SJCRH30 (cell line): ENCODE results near the gene PLCG2. TPM values are rescaled to one million over a fixed set of nuclear protein-coding genes. Genes with fewer than 3 reads are reported as not detected.
"Not testable (repeated sequence)": the region's sequence is repeated elsewhere in the genome, so short reads cannot be mapped to it uniquely, and the experiment has no call there.

Experiments
- DNase-seq, 2 experiments: peaks; one replicate each; pipeline ENCODE4 v3.0.0-alpha.2; 2015 to 2020
- H3K27ac ChIP-seq: fragments of 250-450 bp; sonication (Bioruptor Pico); 2 replicates; pipeline ENCODE4 v1.5.1; 2020; ENCODE audit warnings: mild to moderate bottlenecking, moderate library complexity
- H3K27me3 ChIP-seq: fragments of 250-450 bp; sonication (Bioruptor Pico); 2 replicates; pipeline ENCODE4 v1.5.1; 2020; ENCODE audit warnings: mild to moderate bottlenecking, moderate library complexity
- H3K36me3 ChIP-seq: fragments of 250-450 bp; sonication (Bioruptor Pico); 2 replicates; pipeline ENCODE4 v1.5.1; 2020; ENCODE audit warnings: mild to moderate bottlenecking, moderate library complexity
- H3K4me1 ChIP-seq: fragments of 250-450 bp; sonication (Bioruptor Pico); 2 replicates; pipeline ENCODE4 v1.5.1; 2020; ENCODE audit warnings: mild to moderate bottlenecking, moderate library complexity
- H3K4me3 ChIP-seq: fragments of 250-450 bp; sonication (Bioruptor Pico); 2 replicates; pipeline ENCODE4 v1.5.1; 2020; ENCODE audit warnings: mild to moderate bottlenecking, moderate library complexity
- H3K9me3 ChIP-seq: fragments of 250-450 bp; sonication (Bioruptor Pico); replicated peaks from 2 replicates; pipeline ENCODE4 v1.5.1; 2020; ENCODE audit warnings: mild to moderate bottlenecking, moderate library complexity
- total RNA-seq: library from RNA; depleted of rRNA; stranded (reverse); fragments of >200 nt; shearing (Covaris generic); gene quantifications from 2 replicates; pipeline ENCODE4 v1.2.3, GENCODE V29; 2014

PLCG2 gene
- total RNA-seq, 1 experiment from 2014 or later, result 0.45 TPM

DNA sequence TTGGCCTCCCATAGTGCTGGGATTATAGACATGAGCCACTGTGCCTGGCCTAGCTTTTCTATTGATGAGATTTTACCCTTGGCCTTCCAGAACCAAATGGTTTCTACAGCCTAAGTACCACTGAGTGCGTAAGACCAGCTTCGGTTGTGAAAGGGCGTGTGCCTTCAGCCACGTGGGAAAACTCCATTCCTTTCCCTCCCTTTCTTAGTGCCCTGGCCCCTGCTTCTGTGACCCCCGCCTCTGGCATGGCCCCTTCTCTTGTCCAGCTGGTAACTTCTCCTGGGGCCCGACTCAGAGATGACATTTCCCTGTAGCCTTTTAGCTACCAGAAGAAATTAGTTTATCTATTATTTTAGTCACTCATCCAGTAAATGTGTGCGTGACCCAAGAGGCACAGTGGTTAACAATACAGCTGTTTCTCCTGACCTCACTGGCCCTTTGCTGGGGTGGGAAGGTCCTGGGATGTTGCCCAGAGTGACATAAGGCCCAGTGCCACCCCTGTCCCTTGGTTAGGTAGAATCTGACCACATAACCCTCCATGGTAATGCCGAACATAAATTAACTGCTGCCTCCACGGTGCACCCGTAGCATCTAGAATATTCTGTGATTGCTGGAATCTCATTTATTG, 97.3 kb downstream of the PLCG2 start:
- Histone ChIP-seq H3K27me3 (no peaks in the 10 kb centered on the region), H3K9me3 (no peaks in the 10 kb centered on the region), H3K4me1 (no peaks in the 10 kb centered on the region; the same call in 1 of the 2 replicates), H3K4me3 (no peak overlapping the region), H3K36me3 (no peaks in the 10 kb centered on the region), H3K27ac (no peak overlapping the region)
- DNase-seq, result no peak

DNA sequence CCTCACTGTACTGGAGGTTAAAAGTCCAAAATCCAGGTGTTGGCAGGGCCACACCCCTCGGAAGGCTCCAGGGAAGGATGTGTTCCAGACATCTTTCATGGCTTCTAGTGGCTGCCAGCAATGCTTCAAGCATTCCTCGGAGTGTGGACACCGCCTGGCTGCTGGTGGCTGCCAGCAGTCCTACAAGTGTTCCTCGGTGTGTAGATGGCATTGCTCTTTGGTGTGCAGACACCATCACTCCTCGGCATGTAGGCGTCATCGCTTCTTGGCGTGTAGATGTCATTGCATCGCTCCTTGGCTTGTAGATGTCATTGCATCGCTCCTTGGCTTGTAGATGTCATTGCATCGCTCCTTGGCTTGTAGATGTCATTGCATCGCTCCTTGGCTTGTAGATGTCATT, 98.4 kb downstream of the PLCG2 start:
- not testable (repeated sequence) for H3K27ac ChIP-seq, H3K9me3 ChIP-seq, H3K4me3 ChIP-seq, H3K4me1 ChIP-seq, H3K36me3 ChIP-seq, DNase-seq, H3K27me3 ChIP-seq

DNA sequence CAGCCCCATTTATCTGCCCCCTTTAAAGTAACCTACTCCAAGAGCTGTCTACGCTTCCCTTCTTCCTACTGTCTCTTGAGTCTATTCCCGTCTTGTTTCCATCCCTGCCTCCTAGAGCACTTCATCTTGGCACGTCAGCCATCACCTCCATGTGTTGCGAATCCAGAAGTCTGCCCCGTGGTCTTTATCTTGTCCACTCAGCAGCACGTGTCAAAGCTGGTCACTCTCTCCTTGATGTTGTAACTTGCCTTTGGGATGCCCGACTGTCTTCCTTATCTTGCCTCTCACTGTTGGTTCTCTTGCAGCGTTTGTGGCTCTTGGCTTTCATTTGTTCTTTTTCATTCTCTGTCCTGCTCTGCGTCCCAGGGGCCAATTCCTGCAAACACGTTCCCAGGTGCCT, 99.4 kb downstream of the PLCG2 start:
- Histone ChIP-seq H3K27me3 (no peaks in the 10 kb centered on the region), H3K4me3 (no peak overlapping the region), H3K36me3 (no peaks in the 10 kb centered on the region), H3K27ac (no peak overlapping the region), H3K4me1 (no peaks in the 10 kb centered on the region; the same call in 1 of the 2 replicates), H3K9me3 (no peaks in the 10 kb centered on the region)
- no peak for DNase-seq

DNA sequence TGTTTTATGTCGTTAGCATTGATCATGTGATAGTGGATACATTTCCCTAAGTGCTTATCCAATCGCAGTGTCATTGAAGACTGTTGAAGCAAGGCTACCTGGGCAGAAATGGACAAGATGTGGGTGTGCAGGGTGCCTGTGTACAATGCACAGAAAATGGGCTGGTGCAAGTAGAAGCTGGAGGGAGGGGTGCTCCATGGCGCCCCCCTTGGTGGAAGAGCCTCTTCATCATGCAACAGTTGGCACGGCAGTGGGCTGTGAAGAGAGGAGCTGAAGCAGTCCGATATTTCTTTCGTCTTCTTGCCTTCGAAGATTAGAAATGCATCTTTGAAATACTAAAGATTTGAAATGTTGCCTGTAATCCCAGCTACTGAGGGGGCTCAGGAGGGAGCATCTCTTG, 100.5 kb downstream of the PLCG2 start:
- no peak for DNase-seq
- no peak overlapping the region for H3K27ac ChIP-seq
- H3K36me3 ChIP-seq, result no peaks in the 10 kb centered on the region
- no peaks in the 10 kb centered on the region for H3K4me1 ChIP-seq
- H3K27me3 ChIP-seq, result no peaks in the 10 kb centered on the region
- H3K4me3 ChIP-seq, result no peak overlapping the region
- no peaks in the 10 kb centered on the region for H3K9me3 ChIP-seq

DNA sequence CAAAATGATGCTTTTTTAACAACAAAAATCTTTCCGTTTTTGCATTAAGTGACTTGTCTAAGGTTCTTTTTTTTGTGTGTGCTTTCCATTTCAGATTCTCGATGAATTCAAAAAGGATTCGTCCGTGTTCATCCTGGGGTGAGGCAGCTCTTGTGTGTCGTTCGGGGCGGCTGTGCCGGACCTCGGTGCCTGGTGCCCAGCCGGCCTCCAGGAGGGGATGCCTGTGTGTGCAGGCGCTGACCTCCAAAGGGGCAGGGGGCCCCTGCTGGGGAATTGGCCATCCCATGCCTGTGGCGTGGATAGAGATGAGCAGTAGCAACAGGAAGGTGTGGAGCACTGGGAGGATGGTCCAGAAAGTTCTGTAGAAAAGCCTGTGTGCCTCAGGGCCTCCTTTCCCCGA, 101.7 kb downstream of the PLCG2 start:
- DNase-seq, result no peak
- Histone ChIP-seq H3K27ac (no peak overlapping the region), H3K4me1 (no peaks in the 10 kb centered on the region), H3K4me3 (no peak overlapping the region), H3K9me3 (no peaks in the 10 kb centered on the region), H3K27me3 (no peaks in the 10 kb centered on the region), H3K36me3 (no peaks in the 10 kb centered on the region)

DNA sequence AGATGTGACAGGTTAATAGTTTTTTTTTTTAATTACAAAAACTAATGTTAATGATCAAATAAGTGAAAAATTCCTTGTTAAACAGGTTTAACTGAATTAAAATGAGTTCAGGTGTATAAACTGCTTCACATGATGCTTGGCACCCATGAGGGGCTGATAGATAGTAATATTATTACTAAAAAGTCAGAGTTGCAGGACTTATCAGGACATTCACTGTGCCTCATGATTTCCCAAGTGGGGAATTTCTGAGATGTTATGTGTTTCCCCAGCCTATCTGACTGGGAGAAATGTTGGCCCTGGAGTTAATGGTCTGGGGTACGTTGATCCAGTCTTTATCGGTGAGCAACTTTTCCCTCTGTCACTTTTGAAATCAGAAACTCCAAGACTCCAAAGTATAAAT, 102.1 kb downstream of the PLCG2 start:
- DNase-seq, result no peak
- H3K4me1 ChIP-seq, result no peaks in the 10 kb centered on the region

DNA sequence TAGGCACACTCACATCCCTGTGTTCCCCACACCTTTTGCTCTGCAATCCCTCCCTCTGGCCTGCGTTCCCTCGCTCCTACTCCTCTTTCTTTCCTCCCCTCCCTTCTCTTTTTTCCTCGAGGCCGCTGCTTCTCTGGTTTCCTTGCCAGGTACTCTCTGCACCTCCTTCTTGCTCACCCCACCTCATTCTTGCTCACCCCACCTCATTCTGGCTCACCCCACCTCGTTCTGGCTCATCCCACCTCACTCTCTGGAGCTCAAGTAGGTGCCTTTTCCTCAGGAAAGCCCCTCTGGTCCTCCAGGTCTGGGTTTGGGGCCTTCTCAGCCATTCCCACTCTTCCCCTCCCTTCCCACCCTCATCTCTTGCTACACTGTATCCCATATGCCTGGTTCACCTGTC, 103.5 kb downstream of the PLCG2 start:
- Histone ChIP-seq H3K36me3 (no peaks in the 10 kb centered on the region), H3K9me3 (no peaks in the 10 kb centered on the region), H3K27ac (no peak overlapping the region), H3K4me1 (no peaks in the 10 kb centered on the region), H3K27me3 (no peaks in the 10 kb centered on the region), H3K4me3 (no peak overlapping the region)
- DNase-seq, result no peak

More for the DNA sequence above, 102.1 kb downstream of the PLCG2 start:
- no peak overlapping the region for H3K4me3 ChIP-seq
- no peaks in the 10 kb centered on the region for H3K9me3 ChIP-seq
- no peaks in the 10 kb centered on the region for H3K36me3 ChIP-seq
- no peaks in the 10 kb centered on the region for H3K27me3 ChIP-seq
- H3K27ac ChIP-seq, result no peak overlapping the region

DNA sequence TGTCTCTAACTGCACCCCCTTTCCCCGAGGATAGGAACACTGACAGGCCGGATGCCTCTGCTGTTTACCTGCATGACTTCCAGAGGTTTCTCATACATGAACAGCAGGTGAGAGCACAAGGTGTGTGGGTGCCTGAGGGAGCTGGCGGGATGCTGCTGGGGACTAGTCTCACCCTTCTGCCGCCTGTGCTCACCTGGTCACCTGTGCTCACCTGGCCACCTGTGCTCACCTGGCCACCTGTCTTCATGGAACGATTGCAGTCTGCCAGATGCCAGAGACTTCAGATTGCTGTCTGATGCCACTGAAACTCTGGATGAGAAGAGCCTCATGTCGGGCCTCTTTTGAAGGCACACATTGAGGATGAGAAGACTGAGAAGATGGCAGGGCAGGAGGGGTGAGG, 104.1 kb downstream of the PLCG2 start:
- no peaks in the 10 kb centered on the region for H3K27me3 ChIP-seq
- no peak overlapping the region for H3K27ac ChIP-seq
- H3K36me3 ChIP-seq, result no peaks in the 10 kb centered on the region
- H3K4me3 ChIP-seq, result no peak overlapping the region
- H3K9me3 ChIP-seq, result no peaks in the 10 kb centered on the region
- H3K4me1 ChIP-seq, result no peaks in the 10 kb centered on the region
- DNase-seq, result no peak

DNA sequence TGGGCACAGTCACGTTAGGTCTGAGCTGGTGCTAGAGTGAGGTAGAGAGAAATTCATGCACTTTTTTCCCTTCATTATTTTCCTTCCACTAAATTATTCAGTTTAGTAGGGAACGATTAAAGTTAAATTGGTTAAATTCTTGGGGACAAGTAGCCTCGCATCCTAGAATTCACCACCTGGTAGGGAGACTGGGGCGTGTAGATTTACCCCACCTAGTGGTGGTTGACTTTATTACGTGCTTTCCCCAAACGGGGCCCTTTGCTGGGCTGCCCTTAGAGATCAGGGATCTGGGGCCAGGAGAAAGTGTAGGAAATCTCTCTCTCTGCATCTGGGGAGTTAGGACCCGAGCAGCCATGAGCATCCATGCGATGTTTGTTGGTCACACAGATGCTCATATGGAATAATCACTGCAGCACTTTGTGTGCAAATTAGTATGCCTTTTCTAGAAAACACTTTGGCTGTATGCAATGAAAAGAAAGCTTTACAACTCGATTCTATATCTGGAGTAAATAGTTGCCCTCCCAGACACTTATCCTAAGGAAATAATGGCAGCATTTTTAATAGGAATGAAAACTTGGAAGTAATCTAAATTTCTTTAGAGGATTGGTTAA, 107.0 kb downstream of the PLCG2 start:
- Histone ChIP-seq H3K27me3 (no peaks in the 10 kb centered on the region), H3K36me3 (no peaks in the 10 kb centered on the region), H3K4me1 (no peaks in the 10 kb centered on the region), H3K4me3 (no peak overlapping the region), H3K27ac (no peak overlapping the region), H3K9me3 (no peaks in the 10 kb centered on the region)
- DNase-seq, result peak; percentile 9 to 53

DNA sequence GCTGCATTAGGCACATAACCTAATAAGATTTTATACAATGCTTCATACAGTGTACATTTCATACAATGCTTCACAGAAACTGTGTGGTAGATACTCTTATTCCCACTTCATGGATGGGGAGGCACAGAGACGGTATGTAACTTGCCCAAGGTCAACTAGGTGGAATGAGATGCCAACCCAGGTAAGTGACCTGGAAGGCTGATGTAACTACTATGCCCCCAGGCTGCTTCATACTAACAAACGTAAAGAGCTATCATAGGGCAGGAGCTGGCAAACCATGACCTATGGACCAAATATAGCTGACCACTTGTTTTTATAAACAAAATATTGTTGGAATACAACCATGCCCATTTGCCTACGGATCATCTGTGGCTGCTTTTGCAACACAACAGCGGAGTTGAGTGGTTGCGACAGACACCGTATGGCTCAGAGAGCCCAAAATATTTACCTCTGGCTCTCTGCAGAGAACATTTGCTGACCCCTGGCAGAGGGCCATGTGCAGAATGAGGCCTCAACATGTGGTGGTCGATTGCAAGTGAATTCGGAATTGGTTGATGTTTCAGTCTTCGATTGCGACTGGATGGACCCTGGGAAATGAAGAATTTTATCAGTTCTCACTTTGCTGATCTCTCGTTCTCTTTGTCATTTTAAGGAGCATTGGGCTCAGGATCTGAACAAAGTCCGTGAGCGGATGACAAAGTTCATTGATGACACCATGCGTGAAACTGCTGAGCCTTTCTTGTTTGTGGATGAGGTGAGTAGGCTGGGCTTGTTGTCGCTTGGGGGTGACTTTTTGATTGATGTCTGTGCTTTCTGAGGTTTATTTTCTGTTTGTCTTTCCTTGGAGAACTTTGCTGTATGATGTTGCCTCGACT, 109.7 kb downstream of the PLCG2 start:
- Histone ChIP-seq H3K4me3 (no peak overlapping the region), H3K9me3 (no peaks in the 10 kb centered on the region), H3K27ac (no peak overlapping the region), H3K36me3 (no peaks in the 10 kb centered on the region), H3K4me1 (no peaks in the 10 kb centered on the region), H3K27me3 (no peaks in the 10 kb centered on the region)
- no peak for DNase-seq

DNA sequence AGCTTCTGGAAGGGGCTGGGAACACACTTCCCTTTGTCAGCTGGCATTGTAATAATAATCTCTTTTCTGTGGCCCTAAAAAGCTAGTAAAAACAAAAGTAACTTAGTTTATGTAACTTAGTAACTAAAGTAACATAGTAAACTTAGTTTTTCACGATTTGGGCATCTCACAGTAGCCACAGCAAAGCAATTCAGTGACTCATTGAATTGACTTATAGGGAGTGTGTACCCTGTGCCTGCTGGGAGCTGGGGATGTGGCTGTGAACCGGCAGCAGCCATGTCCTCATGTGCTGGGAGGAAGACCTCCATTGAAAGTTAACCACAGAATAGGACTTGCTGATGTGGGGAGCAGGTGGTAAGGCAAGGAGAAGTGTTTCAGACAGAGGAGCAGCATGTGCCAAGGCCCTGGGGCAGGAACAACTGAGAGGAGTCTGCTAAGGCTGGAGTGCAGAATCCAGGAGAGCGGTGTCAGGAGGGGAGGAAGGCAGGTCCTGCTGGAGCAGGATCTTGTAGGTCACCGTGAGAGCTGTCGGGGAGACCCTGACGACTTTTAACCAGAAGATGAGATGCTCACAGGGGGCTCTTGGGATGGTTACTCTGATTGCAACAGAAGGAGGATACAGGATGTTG, 112.8 kb downstream of the PLCG2 start:
- Histone ChIP-seq H3K4me1 (no peaks in the 10 kb centered on the region), H3K27me3 (no peaks in the 10 kb centered on the region), H3K4me3 (no peak overlapping the region), H3K36me3 (no peaks in the 10 kb centered on the region), H3K9me3 (no peaks in the 10 kb centered on the region), H3K27ac (no peak overlapping the region)
- no peak for DNase-seq

DNA sequence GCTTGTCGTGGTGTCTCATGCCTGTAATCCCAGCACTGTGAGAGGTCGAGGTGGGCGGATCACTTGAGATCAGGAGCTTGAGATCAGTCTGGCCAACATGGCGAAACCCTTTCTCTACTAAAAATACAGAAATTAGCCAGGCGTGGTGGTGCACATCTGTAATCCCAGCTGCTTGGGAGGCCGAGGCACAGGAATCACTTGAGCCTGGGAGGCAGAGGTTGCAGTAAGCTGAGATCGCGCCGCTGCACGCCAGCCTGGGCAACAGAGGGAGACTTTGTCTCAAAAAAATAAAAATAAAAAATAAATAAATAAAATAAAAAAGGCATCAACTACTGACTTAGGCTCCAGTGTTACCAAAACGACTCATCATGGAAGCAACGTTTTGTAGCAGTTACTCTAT, 115.5 kb downstream of the PLCG2 start:
- H3K4me1 ChIP-seq, result no peaks in the 10 kb centered on the region
- H3K36me3 ChIP-seq, result no peaks in the 10 kb centered on the region
- no peaks in the 10 kb centered on the region for H3K27me3 ChIP-seq
- no peak for DNase-seq
- H3K27ac ChIP-seq, result no peak overlapping the region
- H3K9me3 ChIP-seq, result no peaks in the 10 kb centered on the region
- no peak overlapping the region for H3K4me3 ChIP-seq

DNA sequence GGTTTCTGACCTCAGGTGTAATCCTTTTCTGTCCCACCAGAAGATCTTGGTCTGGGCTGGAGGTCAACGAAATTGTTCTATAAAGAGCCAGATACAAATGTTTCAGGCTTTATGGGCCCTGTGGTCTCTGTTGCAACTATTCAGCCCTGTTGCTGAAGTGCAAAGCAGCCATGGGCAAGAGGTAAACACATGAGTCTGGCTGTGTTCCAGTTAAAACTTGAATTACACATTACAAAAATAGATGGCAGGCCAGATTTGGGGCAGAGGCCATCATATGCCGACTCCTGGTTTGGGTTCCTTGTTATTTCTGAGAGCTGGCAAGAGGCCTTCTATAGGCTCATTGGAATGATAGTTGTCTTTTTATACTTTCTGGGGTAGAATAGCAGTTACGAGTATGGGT, 117.8 kb downstream of the PLCG2 start:
- no peaks in the 10 kb centered on the region for H3K36me3 ChIP-seq
- no peaks in the 10 kb centered on the region for H3K4me1 ChIP-seq

DNA sequence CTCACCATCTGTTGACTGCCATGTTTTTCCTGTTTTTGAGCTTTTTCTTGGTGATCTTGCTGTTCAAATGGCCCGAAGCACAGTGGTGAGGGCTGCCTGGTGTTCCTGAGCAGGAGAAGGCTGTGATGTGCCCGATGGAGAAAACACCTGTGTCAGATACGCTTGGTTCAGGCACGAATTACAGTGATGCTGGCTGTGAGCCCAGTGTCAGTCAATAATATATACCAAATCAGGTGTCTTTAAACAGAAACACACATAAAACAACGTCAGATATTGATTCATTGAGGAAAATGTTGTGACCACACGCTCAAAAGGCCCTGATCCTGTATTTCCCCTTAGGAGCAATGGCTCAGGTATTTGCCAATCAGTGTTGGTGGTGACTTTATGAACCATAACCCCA, 120.5 kb downstream of the PLCG2 start:
- no peak overlapping the region for H3K4me3 ChIP-seq
- H3K9me3 ChIP-seq, result no peaks in the 10 kb centered on the region
- no peak for DNase-seq
- H3K36me3 ChIP-seq, result no peaks in the 10 kb centered on the region
- no peaks in the 10 kb centered on the region for H3K4me1 ChIP-seq
- H3K27ac ChIP-seq, result no peak overlapping the region
- no peaks in the 10 kb centered on the region for H3K27me3 ChIP-seq

More for the DNA sequence above, 117.8 kb downstream of the PLCG2 start:
- H3K27me3 ChIP-seq, result no peaks in the 10 kb centered on the region
- no peak overlapping the region for H3K4me3 ChIP-seq
- H3K27ac ChIP-seq, result no peak overlapping the region
- H3K9me3 ChIP-seq, result no peaks in the 10 kb centered on the region
- no peak for DNase-seq

DNA sequence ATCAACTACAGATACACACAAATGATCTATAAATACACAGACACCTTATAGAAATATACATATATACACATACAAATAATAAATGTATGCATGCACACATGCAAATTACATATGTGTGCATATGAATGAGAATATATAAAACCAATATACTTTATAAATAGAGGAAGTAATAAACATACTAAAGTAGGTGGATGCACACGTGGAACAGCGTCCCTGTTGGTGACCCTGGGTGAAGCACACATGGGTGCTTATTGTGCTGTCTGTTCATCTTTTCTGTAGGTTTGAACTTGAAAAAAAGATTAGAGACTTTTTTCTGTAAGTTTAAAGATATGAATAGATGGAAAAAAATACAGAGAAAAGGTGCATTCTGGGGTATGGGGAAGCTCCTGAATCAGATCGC, 120.9 kb downstream of the PLCG2 start:
- Histone ChIP-seq H3K4me1 (no peaks in the 10 kb centered on the region), H3K27ac (no peak overlapping the region), H3K4me3 (no peak overlapping the region), H3K27me3 (no peaks in the 10 kb centered on the region), H3K36me3 (no peaks in the 10 kb centered on the region), H3K9me3 (no peaks in the 10 kb centered on the region)
- no peak for DNase-seq
